GM12872 (cell line): ENCODE measurements around the gene SUGP2.

Experiments used
- CTCF ChIP-seq: IDR thresholded peaks from 3 replicates; pipeline ENCODE4 v1.5.1; 2011; ENCODE audit warnings: low read depth, mild to moderate bottlenecking, low read length, moderate library complexity; ENCODE audit not compliant: insufficient read depth

SUGP2 gene

GRCh38 chr19:19051478-19052213 is 18.3 kb upstream of the SUGP2 start:
- no peak for TF ChIP-seq CTCF

- TF ChIP-seq CTCF, result no peak
Measured at GRCh38 chr19:19050731-19051130, 17.4 kb upstream of the SUGP2 start.

- TF ChIP-seq CTCF, result no peak
Measured at GRCh38 chr19:19050104-19050503, 16.8 kb upstream of the SUGP2 start.

- TF ChIP-seq CTCF, result no peak
Measured at GRCh38 chr19:19049406-19049805, 16.1 kb upstream of the SUGP2 start.

GRCh38 chr19:19043881-19044280 is 10.6 kb upstream of the SUGP2 start:
- TF ChIP-seq CTCF, result no peak

GRCh38 chr19:19043481-19043880 is 10.2 kb upstream of the SUGP2 start:
- TF ChIP-seq CTCF, result no peak

- no peak for TF ChIP-seq CTCF
Measured at GRCh38 chr19:19042732-19043280, 9.5 kb upstream of the SUGP2 start.
